OCI-LY3 (cell line): ENCODE results near the gene ADAMTS7.

Experiments
- EZH2phosphoT487 ChIP-seq: fragments of 200-600 bp; shearing (Covaris generic); IDR thresholded peaks from 2 replicates; pipeline ENCODE4 v1.6.1; 2018; ENCODE audit warnings: antibody characterized with exemption, mixed run types, low read depth
- TF ChIP-seq, protein P1 (sequence below): fragments of 200-600, 300-600 bp; sonication (generic); IDR thresholded peaks from 2 replicates; pipeline ENCODE4 v1.5.1; 2014; ENCODE audit warnings: antibody characterized with exemption, low read length, low read depth

DNA sequence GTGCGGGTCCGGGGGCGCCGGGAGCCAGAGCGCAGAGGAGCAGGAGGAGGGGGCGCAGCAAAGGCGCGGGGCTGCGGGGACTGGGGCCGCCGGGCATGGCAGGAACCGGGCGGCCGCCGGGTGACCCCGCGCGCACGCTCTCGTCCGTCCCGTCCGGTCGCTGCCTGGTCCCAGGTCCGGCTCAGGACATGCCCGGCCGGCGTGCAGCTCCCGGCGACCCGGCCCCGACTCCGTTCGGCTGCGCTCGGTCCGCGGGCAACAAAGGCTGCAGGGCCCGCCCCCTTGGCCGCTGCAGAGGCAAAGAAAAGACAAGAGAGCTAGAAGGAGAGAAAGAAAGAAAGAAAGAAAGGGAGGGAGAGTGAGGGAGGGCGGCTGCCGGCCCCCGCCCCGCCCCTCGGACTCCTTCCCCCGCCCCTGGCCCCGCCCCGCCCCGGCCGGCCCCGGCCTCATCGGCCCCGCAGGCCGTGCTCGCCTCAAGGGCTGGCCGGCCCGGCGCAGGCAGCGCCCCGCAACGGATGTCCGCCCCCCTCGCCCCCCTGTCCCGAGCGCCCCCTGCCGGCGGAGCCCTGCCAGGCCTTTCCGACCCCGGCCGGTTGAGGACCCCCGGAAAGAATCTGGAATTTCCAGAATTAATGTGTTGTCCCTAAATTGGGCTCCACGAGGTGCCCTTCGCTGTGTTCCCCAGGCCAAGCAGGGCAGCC, at the start of gene ADAMTS7:
- TF ChIP-seq, protein P1, sequence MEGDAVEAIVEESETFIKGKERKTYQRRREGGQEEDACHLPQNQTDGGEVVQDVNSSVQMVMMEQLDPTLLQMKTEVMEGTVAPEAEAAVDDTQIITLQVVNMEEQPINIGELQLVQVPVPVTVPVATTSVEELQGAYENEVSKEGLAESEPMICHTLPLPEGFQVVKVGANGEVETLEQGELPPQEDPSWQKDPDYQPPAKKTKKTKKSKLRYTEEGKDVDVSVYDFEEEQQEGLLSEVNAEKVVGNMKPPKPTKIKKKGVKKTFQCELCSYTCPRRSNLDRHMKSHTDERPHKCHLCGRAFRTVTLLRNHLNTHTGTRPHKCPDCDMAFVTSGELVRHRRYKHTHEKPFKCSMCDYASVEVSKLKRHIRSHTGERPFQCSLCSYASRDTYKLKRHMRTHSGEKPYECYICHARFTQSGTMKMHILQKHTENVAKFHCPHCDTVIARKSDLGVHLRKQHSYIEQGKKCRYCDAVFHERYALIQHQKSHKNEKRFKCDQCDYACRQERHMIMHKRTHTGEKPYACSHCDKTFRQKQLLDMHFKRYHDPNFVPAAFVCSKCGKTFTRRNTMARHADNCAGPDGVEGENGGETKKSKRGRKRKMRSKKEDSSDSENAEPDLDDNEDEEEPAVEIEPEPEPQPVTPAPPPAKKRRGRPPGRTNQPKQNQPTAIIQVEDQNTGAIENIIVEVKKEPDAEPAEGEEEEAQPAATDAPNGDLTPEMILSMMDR: peak; percentile 56
- TF ChIP-seq EZH2phosphoT487: no peak
